NCI-H526 (cell line): ENCODE data around the gene MYG1.
"Not testable (repeated sequence)": the region's sequence is repeated elsewhere in the genome, so short reads cannot be mapped to it uniquely, and the experiment has no call there.

Source experiments
- DNase-seq, 2 experiments: peaks; one replicate each; lab custom pipeline; 2025; lab: John Stamatoyannopoulos, UW

The MYG1 gene

GRCh38 chr12:53287741-53288216, 11.7 kb upstream of the MYG1 start:
- peak in 1 of 2 experiments; percentile 65 for DNase-seq

GRCh38 chr12:53288322-53288721, 11.2 kb upstream of the MYG1 start:
- DNase-seq = no peak

- no peak for DNase-seq
Observed at GRCh38 chr12:53289891-53290290, 9.6 kb upstream of the MYG1 start.

GRCh38 chr12:53290661-53291060, 8.8 kb upstream of the MYG1 start:
- DNase-seq = no peak

GRCh38 chr12:53292426-53292825, 7.1 kb upstream of the MYG1 start:
- DNase-seq = peak; percentile 28 to 48

GRCh38 chr12:53295070-53295890, 4.2 kb upstream of the MYG1 start, which contains the start of gene PFDN5:
Gene PFDN5 (plus strand): TSS chr12:53295542. CDS start chr12:53295568, 26 bp downstream.
- peak; percentile 71 to 89 for DNase-seq

GRCh38 chr12:53295891-53296219, 3.6 kb upstream of the MYG1 start:
- no peak for DNase-seq

- DNase-seq = not testable (repeated sequence)
Observed at GRCh38 chr12:53297106-53297505, 2.4 kb upstream of the MYG1 start.

- DNase-seq = no peak
Observed at GRCh38 chr12:53298164-53298563, 1.3 kb upstream of the MYG1 start.

- DNase-seq = no peak
Observed at GRCh38 chr12:53299101-53299453, 418 bp upstream of the MYG1 start.

GRCh38 chr12:53300187-53300586, 692 bp downstream of the MYG1 start:
- no peak for DNase-seq

GRCh38 chr12:53302903-53303302, 3.4 kb downstream of the MYG1 start:
- no peak for DNase-seq

- no peak for DNase-seq
Observed at GRCh38 chr12:53306826-53307225, 7.3 kb downstream of the MYG1 start.

GRCh38 chr12:53308276-53308675, 8.8 kb downstream of the MYG1 start:
- no peak for DNase-seq

- DNase-seq = no peak
Observed at GRCh38 chr12:53313996-53314395, 14.5 kb downstream of the MYG1 start.

- DNase-seq = no peak
Observed at GRCh38 chr12:53320352-53321195, 21.1 kb downstream of the MYG1 start.

- peak in 1 of 2 experiments; percentile 36 for DNase-seq
Observed at GRCh38 chr12:53324113-53324778, 24.8 kb downstream of the MYG1 start.

- peak; percentile 71 to 92 for DNase-seq
Observed at GRCh38 chr12:53324779-53325510, 25.4 kb downstream of the MYG1 start.

GRCh38 chr12:53325511-53326061, 26.1 kb downstream of the MYG1 start:
- DNase-seq = peak in 1 of 2 experiments; percentile 48

GRCh38 chr12:53326460-53327185, 27.1 kb downstream of the MYG1 start:
- no peak for DNase-seq
